Upper lobe of right lung (tissue), 1 donor: Measurements from ENCODE around the gene TNFRSF1B. TPM values are rescaled to one million over a fixed set of nuclear protein-coding genes. Genes with fewer than 3 reads are reported as not detected.

Source experiments
- ATAC-seq: fragments of 200-7000 bp; cut with Tn5 transposase; one replicate; pipeline ENCODE4 v1.9.1; 2020; ENCODE audit warnings: mild to moderate bottlenecking, moderate library complexity
- DNase-seq: peaks from one replicate; pipeline ENCODE4 v3.0.0-alpha.2; 2020
- H3K27ac ChIP-seq: fragments of 200-600 bp; one replicate; pipeline ENCODE4 v1.8.0; 2022
- H3K27me3 ChIP-seq: fragments of 200-600 bp; one replicate; pipeline ENCODE4 v1.8.0; 2022; ENCODE audit warnings: mild to moderate bottlenecking
- H3K36me3 ChIP-seq: fragments of 200-600 bp; one replicate; pipeline ENCODE4 v1.8.0; 2022
- H3K4me1 ChIP-seq: fragments of 200-600 bp; one replicate; pipeline ENCODE4 v1.8.0; 2022
- H3K4me3 ChIP-seq: fragments of 200-600 bp; one replicate; pipeline ENCODE4 v1.8.0; 2022; ENCODE audit warnings: mild to moderate bottlenecking
- H3K9me3 ChIP-seq: fragments of 200-600 bp; one replicate; pipeline ENCODE4 v1.8.0; 2022
- intact Hi-C: fragments of 100-400 bp; cut with DNase I; formaldehyde crosslinking; loops from one replicate; pipeline ENCODE4 v1.11.0; 2022
- total RNA-seq: library from RNA; stranded (reverse); fragmentation: NEBNext Ultra II Directional; extraction: Animal tissue kit (Norgen Biotek cat#: 25700); gene quantifications from one replicate; pipeline ENCODE4 v1.2.1, GENCODE V29; 2021
- TF ChIP-seq, protein P1 (sequence below): fragments of 200-600 bp; IDR thresholded peaks from one replicate; pipeline ENCODE4 v1.8.0; 2022; ENCODE audit warnings: antibody characterized with exemption
- donor health status: DM: no; HTN: yes; CAD: no; lungs with severe emphysema.

The TNFRSF1B gene
- total RNA-seq, 1 donor from 2014 or later, result 62.4 TPM

DNA sequence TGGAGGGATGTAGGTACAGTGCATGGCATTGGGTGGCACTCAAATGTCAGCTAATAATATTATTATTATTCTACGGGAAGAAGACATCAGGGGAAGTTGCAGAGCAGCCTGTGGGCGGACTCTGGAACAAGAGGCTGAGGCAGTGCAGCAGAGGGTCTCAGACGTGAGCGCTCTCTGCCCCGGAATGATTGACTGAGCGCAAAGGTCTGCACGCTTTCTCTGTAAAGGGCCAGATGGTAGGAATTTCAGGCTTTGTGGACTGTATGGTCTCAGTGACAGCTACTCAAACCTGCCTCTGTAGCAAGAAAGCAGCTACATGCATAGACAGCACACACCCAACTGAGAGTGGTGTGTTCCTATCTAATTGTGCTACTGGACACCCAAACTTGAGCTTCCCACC is 33.4 kb downstream of the TNFRSF1B start:
- Histone ChIP-seq H3K27ac (no peak overlapping the region), H3K9me3 (no peaks in the 10 kb centered on the region), H3K27me3 (no peaks in the 10 kb centered on the region), H3K36me3 (peaks cover 25% of the 10 kb centered on the region), H3K4me1 (peaks cover 10% of the 10 kb centered on the region), H3K4me3 (no peak overlapping the region)
- no peak for DNase-seq
- TF ChIP-seq, protein P1, sequence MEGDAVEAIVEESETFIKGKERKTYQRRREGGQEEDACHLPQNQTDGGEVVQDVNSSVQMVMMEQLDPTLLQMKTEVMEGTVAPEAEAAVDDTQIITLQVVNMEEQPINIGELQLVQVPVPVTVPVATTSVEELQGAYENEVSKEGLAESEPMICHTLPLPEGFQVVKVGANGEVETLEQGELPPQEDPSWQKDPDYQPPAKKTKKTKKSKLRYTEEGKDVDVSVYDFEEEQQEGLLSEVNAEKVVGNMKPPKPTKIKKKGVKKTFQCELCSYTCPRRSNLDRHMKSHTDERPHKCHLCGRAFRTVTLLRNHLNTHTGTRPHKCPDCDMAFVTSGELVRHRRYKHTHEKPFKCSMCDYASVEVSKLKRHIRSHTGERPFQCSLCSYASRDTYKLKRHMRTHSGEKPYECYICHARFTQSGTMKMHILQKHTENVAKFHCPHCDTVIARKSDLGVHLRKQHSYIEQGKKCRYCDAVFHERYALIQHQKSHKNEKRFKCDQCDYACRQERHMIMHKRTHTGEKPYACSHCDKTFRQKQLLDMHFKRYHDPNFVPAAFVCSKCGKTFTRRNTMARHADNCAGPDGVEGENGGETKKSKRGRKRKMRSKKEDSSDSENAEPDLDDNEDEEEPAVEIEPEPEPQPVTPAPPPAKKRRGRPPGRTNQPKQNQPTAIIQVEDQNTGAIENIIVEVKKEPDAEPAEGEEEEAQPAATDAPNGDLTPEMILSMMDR, result no peak
- no peak for ATAC-seq
- intact Hi-C loops, result no loop called here

DNA sequence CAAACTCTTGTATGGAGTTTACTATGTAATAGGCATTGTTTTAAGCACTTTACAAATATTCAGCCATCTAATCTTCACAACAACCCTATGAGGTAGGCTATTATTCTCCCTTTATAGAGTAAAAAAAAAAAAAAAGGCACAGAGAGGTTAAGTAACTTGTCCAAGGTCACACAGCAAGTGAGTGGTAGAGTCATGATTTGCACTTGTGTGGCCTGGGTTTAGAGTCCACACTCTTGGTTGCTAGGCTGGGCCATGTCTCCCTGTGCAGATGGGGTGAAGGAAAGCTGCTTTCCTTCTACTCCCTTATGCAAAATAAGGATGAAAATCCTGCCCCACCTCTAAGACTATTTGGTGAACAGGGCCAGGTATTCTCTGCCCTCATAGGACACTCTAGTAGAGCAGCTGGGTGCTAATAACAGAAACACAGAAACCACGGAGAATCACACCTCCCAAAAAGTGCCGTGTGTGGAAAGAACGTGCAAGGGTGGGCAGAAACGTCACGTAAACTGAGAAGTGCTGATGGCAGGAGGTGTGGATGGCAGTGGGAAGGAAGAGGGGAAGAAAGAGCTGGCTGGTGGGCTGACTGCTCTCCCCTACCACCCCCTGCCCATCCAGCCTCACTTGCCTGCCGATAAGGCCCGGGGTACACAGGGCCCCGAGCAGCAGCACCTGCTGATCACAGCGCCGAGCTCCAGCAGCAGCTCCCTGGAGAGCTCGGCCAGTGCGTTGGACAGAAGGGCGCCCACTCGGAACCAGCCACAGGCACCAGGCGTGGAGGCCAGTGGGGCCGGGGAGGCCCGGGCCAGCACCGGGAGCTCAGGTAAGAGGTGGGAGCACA is 34.8 kb downstream of the TNFRSF1B start:
- no peak overlapping the region for H3K4me3 ChIP-seq
- no peaks in the 10 kb centered on the region for H3K27me3 ChIP-seq
- TF ChIP-seq, protein P1, result no peak
- peaks cover 29% of the 10 kb centered on the region for H3K36me3 ChIP-seq
- DNase-seq (no peak), ATAC-seq (no peak)
- H3K9me3 ChIP-seq, result no peaks in the 10 kb centered on the region
- H3K4me1 ChIP-seq, result peaks cover 5% of the 10 kb centered on the region
- H3K27ac ChIP-seq, result no peak overlapping the region
- intact Hi-C loops, result no loop called here

- no peak for ATAC-seq
- TF ChIP-seq, protein P1, result no peak
- Histone ChIP-seq H3K4me1 (no peaks in the 10 kb centered on the region), H3K27ac (no peak overlapping the region), H3K9me3 (no peaks in the 10 kb centered on the region), H3K4me3 (no peak overlapping the region), H3K36me3 (peaks cover 35% of the 10 kb centered on the region), H3K27me3 (no peaks in the 10 kb centered on the region)
- intact Hi-C loops, result no loop called here
- no peak for DNase-seq
These were observed 35.4 kb downstream of the TNFRSF1B start for GRCh38 chr1:12202190-12202497.

GRCh38 chr1:12202577-12202976 is 35.8 kb downstream of the TNFRSF1B start:
- Histone ChIP-seq H3K36me3 (peaks cover 36% of the 10 kb centered on the region), H3K4me1 (no peaks in the 10 kb centered on the region), H3K27me3 (no peaks in the 10 kb centered on the region), H3K4me3 (no peak overlapping the region), H3K27ac (no peak overlapping the region), H3K9me3 (no peaks in the 10 kb centered on the region)
- DNase-seq (no peak), ATAC-seq (no peak)
- intact Hi-C loops, result no loop called here
- TF ChIP-seq, protein P1, result no peak

DNA sequence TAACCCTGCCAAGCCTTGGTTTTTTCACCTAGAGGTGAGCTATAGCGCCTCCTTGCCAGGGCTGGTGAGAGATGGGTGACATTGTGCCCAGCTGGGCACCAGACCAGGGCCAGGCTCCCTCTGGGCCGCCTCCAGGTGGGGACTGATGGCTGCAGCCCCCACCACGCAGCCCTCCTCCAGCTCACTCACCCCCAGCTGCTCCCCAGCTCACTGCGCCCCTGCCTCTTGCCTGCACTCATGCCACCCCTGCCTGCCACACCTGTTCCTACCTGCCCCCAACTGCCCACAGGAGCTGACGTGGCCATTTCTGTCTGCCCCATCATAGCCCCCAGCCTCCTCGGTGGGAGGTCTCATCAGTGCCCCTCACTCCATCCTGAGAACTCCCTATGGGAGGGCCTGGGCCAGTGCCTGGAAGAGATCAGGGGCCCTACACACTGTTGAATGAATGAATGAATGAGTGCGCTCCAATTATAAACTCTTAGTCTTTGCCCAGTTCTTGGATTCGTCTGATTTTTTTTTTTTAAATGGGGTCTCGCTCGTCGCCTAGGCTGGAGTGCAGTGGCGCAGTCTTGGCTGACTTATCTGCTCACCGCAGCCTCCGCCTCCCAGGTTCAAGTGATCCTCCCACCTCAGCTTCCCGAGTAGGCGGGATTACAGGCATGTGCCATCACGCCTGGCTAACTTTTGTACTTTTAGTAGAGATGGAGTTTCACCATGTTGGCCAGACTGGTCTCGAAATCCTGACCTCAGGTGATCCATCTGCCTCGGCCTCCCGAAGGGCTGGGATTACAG is 36.6 kb downstream of the TNFRSF1B start:
- ATAC-seq, result no peak
- intact Hi-C loops, result no loop called here
- no peak for DNase-seq
- H3K9me3 ChIP-seq, result no peaks in the 10 kb centered on the region
- H3K4me3 ChIP-seq, result no peak overlapping the region
- H3K4me1 ChIP-seq, result no peaks in the 10 kb centered on the region
- TF ChIP-seq, protein P1, result no peak
- H3K27me3 ChIP-seq, result no peaks in the 10 kb centered on the region
- no peak overlapping the region for H3K27ac ChIP-seq
- peaks cover 36% of the 10 kb centered on the region for H3K36me3 ChIP-seq
